ENCODE data around the gene SRD5A3.

Gene SRD5A3

GRCh38 chr4:55363691-55364351 is 17.8 kb downstream of the SRD5A3 start:
- no peaks in the 10 kb centered on the region for H3K27me3 ChIP-seq (ENCODE audit: insufficient read depth, low read depth, severe bottlenecking)
- H3K4me3 ChIP-seq (ENCODE audit: low read depth, low read length): no peak overlapping the region
- no peak for TF ChIP-seq CTCF (IDR thresholded peaks at IDR 0.05; ENCODE audit: low read depth, low read length)
- no peaks in the 10 kb centered on the region for H3K36me3 ChIP-seq
- DNase-seq: no peak
- no peak overlapping the region for H3K27ac ChIP-seq
- no peaks in the 10 kb centered on the region for H3K9me3 ChIP-seq (ENCODE audit: severe bottlenecking)

GRCh38 chr4:55364691-55365344 is 18.8 kb downstream of the SRD5A3 start:
- DNase-seq: no peak
- TF ChIP-seq CTCF (IDR thresholded peaks at IDR 0.05; ENCODE audit: low read depth, low read length): no peak
- no peaks in the 10 kb centered on the region for H3K9me3 ChIP-seq (ENCODE audit: severe bottlenecking)
- H3K36me3 ChIP-seq: no peaks in the 10 kb centered on the region
- H3K27ac ChIP-seq: no peak overlapping the region
- H3K4me3 ChIP-seq (ENCODE audit: low read depth, low read length): no peak overlapping the region
- no peaks in the 10 kb centered on the region for H3K27me3 ChIP-seq (ENCODE audit: insufficient read depth, low read depth, severe bottlenecking)

- Histone ChIP-seq H3K36me3 (no peaks in the 10 kb centered on the region), H3K4me3 (ENCODE audit: low read depth, low read length) (no peak overlapping the region), H3K9me3 (ENCODE audit: severe bottlenecking) (no peaks in the 10 kb centered on the region), H3K27ac (no peak overlapping the region), H3K27me3 (ENCODE audit: insufficient read depth, low read depth, severe bottlenecking) (no peaks in the 10 kb centered on the region)
- DNase-seq: no peak
- TF ChIP-seq CTCF (IDR thresholded peaks at IDR 0.05; ENCODE audit: low read depth, low read length): no peak
Measured at GRCh38 chr4:55365345-55365728, 19.3 kb downstream of the SRD5A3 start.

GRCh38 chr4:55366621-55367020 is 20.6 kb downstream of the SRD5A3 start:
- Histone ChIP-seq H3K36me3 (no peaks in the 10 kb centered on the region), H3K4me3 (ENCODE audit: low read depth, low read length) (no peak overlapping the region), H3K27ac (no peak overlapping the region), H3K9me3 (ENCODE audit: severe bottlenecking) (no peaks in the 10 kb centered on the region), H3K27me3 (ENCODE audit: insufficient read depth, low read depth, severe bottlenecking) (no peaks in the 10 kb centered on the region)
- DNase-seq: no peak
- TF ChIP-seq CTCF (IDR thresholded peaks at IDR 0.05; ENCODE audit: low read depth, low read length): no peak

- DNase-seq: no peak
- H3K36me3 ChIP-seq: no peaks in the 10 kb centered on the region
- H3K4me3 ChIP-seq (ENCODE audit: low read depth, low read length): no peak overlapping the region
- no peak for TF ChIP-seq CTCF (IDR thresholded peaks at IDR 0.05; ENCODE audit: low read depth, low read length)
- no peaks in the 10 kb centered on the region for H3K9me3 ChIP-seq (ENCODE audit: severe bottlenecking)
- H3K27me3 ChIP-seq (ENCODE audit: insufficient read depth, low read depth, severe bottlenecking): no peaks in the 10 kb centered on the region
- no peak overlapping the region for H3K27ac ChIP-seq
Measured at GRCh38 chr4:55367084-55367722, 21.2 kb downstream of the SRD5A3 start.

All from WERI-Rb-1 (cell line).